ENCODE results near the gene ZNF785. TPM values are rescaled to one million over a fixed set of nuclear protein-coding genes. Genes with fewer than 3 reads are reported as not detected.

The ZNF785 gene
- total and polyA plus RNA-seq, 2 donors (not counting 1 experiment from before 2014, with no cell fraction given): 12.2 to 39.7 TPM

- no peak for TF ChIP-seq EZH2 (IDR thresholded peaks at IDR 0.05; ENCODE audit: borderline replicate concordance, insufficient read depth, low read depth, low read length, poor library complexity, severe bottlenecking)
- TF ChIP-seq, protein P1, sequence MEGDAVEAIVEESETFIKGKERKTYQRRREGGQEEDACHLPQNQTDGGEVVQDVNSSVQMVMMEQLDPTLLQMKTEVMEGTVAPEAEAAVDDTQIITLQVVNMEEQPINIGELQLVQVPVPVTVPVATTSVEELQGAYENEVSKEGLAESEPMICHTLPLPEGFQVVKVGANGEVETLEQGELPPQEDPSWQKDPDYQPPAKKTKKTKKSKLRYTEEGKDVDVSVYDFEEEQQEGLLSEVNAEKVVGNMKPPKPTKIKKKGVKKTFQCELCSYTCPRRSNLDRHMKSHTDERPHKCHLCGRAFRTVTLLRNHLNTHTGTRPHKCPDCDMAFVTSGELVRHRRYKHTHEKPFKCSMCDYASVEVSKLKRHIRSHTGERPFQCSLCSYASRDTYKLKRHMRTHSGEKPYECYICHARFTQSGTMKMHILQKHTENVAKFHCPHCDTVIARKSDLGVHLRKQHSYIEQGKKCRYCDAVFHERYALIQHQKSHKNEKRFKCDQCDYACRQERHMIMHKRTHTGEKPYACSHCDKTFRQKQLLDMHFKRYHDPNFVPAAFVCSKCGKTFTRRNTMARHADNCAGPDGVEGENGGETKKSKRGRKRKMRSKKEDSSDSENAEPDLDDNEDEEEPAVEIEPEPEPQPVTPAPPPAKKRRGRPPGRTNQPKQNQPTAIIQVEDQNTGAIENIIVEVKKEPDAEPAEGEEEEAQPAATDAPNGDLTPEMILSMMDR (IDR thresholded peaks at IDR 0.05): no peak
- Histone ChIP-seq H3K4me1 (ENCODE audit: control insufficient read depth in 2 of 2, insufficient read depth in 2 of 2, low read length in 2 of 2) (peaks cover 26 to 39% of the 10 kb centered on the region in 2 donors), H3K27me3 (replicated peaks in 1 of 4; ENCODE audit: control extremely low read depth in 1 of 4, control insufficient read depth in 3 of 4, insufficient read depth in 4 of 4, low read length in 3 of 4) (no peaks in the 10 kb centered on the region), H3K9me3 (ENCODE audit: control extremely low read depth in 1 of 3, control insufficient read depth in 2 of 3, insufficient read depth in 1 of 3, low read length in 2 of 3) (no peaks in the 10 kb centered on the region), H4K20me1 (ENCODE audit: control insufficient read depth, insufficient read depth, low read length, poor library complexity, severe bottlenecking) (no peaks in the 10 kb centered on the region), H3K4me3 (ENCODE audit: control extremely low read depth in 1 of 5, extremely low read depth in 1 of 5, insufficient read depth in 1 of 5, low read depth in 2 of 5, low read length in 4 of 5) (no peak overlapping the region), H3K4me2 (replicated peaks; ENCODE audit: low read depth, low read length, poor library complexity, severe bottlenecking) (peak overlapping the region; percentile 59), H3K9ac (ENCODE audit: low read length) (peak overlapping the region; percentile 28), H2AFZ (ENCODE audit: insufficient read depth, low read depth, low read length, poor library complexity, severe bottlenecking) (peak overlapping the region; percentile 58), H3K79me2 (ENCODE audit: control insufficient read depth, insufficient read depth, low read length) (peaks cover 6% of the 10 kb centered on the region), H3K36me3 (replicated peaks in 1 of 2; ENCODE audit: control extremely low read depth in 1 of 2, control insufficient read depth in 1 of 2, extremely low read depth in 1 of 2, insufficient read depth in 2 of 2, low read length in 1 of 2) (no peaks in the 10 kb centered on the region), H3K27ac (ENCODE audit: low read length in 2 of 2) (peak overlapping the region; percentile 59 to 66)
- no peaks in the 10 kb centered on the region for H3K27me3 Mint-ChIP-seq
- DNase-seq (peak; percentile 38), ATAC-seq (ENCODE audit: low read depth) (no peak)
- ChIA-PET POLR2A (interaction anchor here (0.6 to 1.2 kb wide), 5 partner anchors 9 to 700 kb away, joined by 3 to 11 read pairs (median 4); partner anchors contain the start of genes ZNF764 and ZNF785), CTCF (interaction anchor here (0.9 to 1.9 kb wide), 3 partner anchors 9 to 137 kb away, joined by 3 to 8 read pairs (median 5); partner anchors contain the start of genes DCTPP1 and ZNF764)
- H3K4me1 Mint-ChIP-seq: peaks cover 34% of the 10 kb centered on the region
- intact Hi-C loops (cut with micrococcal nuclease): no loop called here
- WGBS (ENCODE audit: insufficient coverage): 65% methylated on average over 4 of the region's 14 CpGs
- H3K27ac Mint-ChIP-seq: peak overlapping the region; percentile 97
- H3K4me3 Mint-ChIP-seq: peak overlapping the region; percentile 81
- H3K9me3 Mint-ChIP-seq (ENCODE audit: insufficient read depth): no peaks in the 10 kb centered on the region
Observed at GRCh38 chr16:30567160-30567990, 18.1 kb downstream of the ZNF785 start.

GRCh38 chr16:30566531-30566930 lies 19.0 kb downstream of the ZNF785 start:
- WGBS (ENCODE audit: insufficient coverage): 100% methylated on average over 1 of the region's 4 CpGs
- H3K9ac ChIP-seq (ENCODE audit: low read length): no peak overlapping the region
- H2AFZ ChIP-seq (ENCODE audit: insufficient read depth, low read depth, low read length, poor library complexity, severe bottlenecking): no peak overlapping the region
- no peak overlapping the region for H3K4me3 Mint-ChIP-seq
- TF ChIP-seq EZH2 (IDR thresholded peaks at IDR 0.05; ENCODE audit: borderline replicate concordance, insufficient read depth, low read depth, low read length, poor library complexity, severe bottlenecking): no peak
- TF ChIP-seq, protein P1 (IDR thresholded peaks at IDR 0.05): no peak
- H3K27me3 Mint-ChIP-seq: no peaks in the 10 kb centered on the region
- no peaks in the 10 kb centered on the region for H3K9me3 ChIP-seq (ENCODE audit: control extremely low read depth in 1 of 3, control insufficient read depth in 2 of 3, insufficient read depth in 1 of 3, low read length in 2 of 3)
- no peak overlapping the region for H3K4me2 ChIP-seq (replicated peaks; ENCODE audit: low read depth, low read length, poor library complexity, severe bottlenecking)
- H3K27ac Mint-ChIP-seq: peak overlapping the region; percentile 59
- H3K27ac ChIP-seq (ENCODE audit: low read length in 2 of 2): no peak overlapping the region
- H4K20me1 ChIP-seq (ENCODE audit: control insufficient read depth, insufficient read depth, low read length, poor library complexity, severe bottlenecking): no peaks in the 10 kb centered on the region
- H3K36me3 ChIP-seq (replicated peaks in 1 of 2; ENCODE audit: control extremely low read depth in 1 of 2, control insufficient read depth in 1 of 2, extremely low read depth in 1 of 2, insufficient read depth in 2 of 2, low read length in 1 of 2): no peaks in the 10 kb centered on the region
- peaks cover 6% of the 10 kb centered on the region for H3K79me2 ChIP-seq (ENCODE audit: control insufficient read depth, insufficient read depth, low read length)
- no peak overlapping the region for H3K4me3 ChIP-seq (ENCODE audit: control extremely low read depth in 1 of 5, extremely low read depth in 1 of 5, insufficient read depth in 1 of 5, low read depth in 2 of 5, low read length in 4 of 5)
- ChIA-PET CTCF (interaction anchor here (0.6 to 1.9 kb wide), 3 partner anchors 115 to 137 kb away, joined by 3 to 5 read pairs (median 3); partner anchors contain the start of gene DCTPP1), POLR2A (interaction anchor here (1.2 to 1.4 kb wide), 2 partner anchors 8 to 32 kb away, joined by 4 to 6 read pairs; partner anchors contain the start of genes ZNF747 and ZNF764)
- H3K4me1 Mint-ChIP-seq: peaks cover 29% of the 10 kb centered on the region
- no peak for DNase-seq
- H3K27me3 ChIP-seq (replicated peaks in 1 of 4; ENCODE audit: control extremely low read depth in 1 of 4, control insufficient read depth in 3 of 4, insufficient read depth in 4 of 4, low read length in 3 of 4): no peaks in the 10 kb centered on the region
- no peaks in the 10 kb centered on the region for H3K9me3 Mint-ChIP-seq (ENCODE audit: insufficient read depth)
- intact Hi-C loops (cut with micrococcal nuclease): no loop called here
- peaks cover 23 to 41% of the 10 kb centered on the region in 2 donors for H3K4me1 ChIP-seq (ENCODE audit: control insufficient read depth in 2 of 2, insufficient read depth in 2 of 2, low read length in 2 of 2)
- no peak for ATAC-seq (ENCODE audit: low read depth)

Data from B cell (primary cell).